GM19025 (cell line): Measurements from ENCODE around the gene ANKLE1.

ENCODE experiments used
- ATAC-seq: cut with Tn5 transposase; IDR thresholded peaks from one replicate; pipeline ENCODE4 v1.9.1; 2021; ENCODE audit warnings: mild to moderate bottlenecking, low read depth, moderate library complexity; ENCODE audit not compliant: unreplicated experiment

The ANKLE1 gene, protein sequence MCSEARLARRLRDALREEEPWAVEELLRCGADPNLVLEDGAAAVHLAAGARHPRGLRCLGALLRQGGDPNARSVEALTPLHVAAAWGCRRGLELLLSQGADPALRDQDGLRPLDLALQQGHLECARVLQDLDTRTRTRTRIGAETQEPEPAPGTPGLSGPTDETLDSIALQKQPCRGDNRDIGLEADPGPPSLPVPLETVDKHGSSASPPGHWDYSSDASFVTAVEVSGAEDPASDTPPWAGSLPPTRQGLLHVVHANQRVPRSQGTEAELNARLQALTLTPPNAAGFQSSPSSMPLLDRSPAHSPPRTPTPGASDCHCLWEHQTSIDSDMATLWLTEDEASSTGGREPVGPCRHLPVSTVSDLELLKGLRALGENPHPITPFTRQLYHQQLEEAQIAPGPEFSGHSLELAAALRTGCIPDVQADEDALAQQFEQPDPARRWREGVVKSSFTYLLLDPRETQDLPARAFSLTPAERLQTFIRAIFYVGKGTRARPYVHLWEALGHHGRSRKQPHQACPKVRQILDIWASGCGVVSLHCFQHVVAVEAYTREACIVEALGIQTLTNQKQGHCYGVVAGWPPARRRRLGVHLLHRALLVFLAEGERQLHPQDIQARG

DNA sequence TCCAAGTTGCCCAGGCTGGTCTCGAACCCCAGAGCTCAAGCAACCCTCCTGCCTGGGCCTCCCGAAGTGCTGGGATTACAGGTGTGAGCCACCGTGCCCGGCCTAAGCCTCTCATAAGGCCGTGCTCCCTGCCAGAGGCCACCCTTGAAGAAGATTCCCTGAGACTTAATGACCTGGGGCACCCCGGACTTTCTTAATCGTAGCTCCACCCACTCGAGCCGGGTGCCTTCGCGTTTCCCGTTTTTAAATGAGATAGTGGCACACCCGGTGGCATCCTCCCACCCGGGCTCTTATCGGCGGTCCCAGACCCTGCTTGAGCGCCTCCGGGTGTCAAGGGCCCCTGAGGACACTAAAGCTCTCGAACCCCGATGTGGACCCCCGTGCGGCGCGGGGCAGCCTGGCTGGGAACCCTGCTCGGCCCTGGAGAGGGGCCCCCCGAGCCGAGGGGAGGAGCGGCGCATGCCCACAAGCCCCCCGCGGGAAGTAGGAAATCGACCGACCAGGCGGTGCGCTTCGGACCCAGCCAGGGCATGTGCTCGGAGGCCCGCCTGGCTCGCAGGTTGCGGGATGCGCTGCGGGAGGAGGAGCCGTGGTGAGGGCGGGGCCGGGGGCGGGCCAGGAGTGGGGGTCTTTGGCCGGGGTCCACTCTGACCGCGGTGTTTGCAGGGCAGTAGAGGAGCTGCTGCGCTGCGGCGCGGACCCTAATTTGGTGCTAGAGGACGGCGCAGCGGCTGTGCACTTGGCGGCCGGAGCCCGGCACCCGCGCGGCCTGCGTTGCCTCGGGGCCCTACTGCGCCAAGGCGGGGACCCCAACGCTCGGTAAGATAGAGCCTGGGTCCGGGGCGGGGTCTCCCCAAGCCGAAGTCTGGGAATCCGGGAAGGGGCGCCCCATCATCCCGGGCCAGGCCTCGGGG lies at the start of gene ANKLE1:
Gene ANKLE1, plus strand, starts transcription at position 511 of the 914 bp plus-strand sequence. Its CDS starts 20 bp downstream, at position 531.
- ATAC-seq: no peak

DNA sequence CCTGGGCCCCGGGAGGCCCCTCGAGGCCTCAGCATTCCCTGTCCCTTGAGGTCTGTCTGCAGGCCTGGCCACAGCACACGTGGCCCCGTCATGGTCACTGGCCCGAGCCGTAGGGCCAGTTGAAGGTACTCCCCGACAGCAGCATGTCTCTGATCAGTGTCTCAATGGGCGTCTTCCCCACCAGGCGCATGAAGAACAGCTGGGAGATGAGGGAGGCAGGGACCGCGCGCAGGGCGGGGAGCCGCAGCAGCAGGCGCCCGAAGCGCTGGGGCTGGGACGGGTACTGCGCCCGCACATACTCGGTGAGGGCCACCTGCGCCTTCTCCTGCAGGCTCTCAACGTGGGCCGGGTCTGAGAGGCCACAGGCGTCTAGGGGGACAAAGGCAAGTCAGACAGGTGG lies 49.4 kb upstream of the ANKLE1 start:
- no peak for ATAC-seq

DNA sequence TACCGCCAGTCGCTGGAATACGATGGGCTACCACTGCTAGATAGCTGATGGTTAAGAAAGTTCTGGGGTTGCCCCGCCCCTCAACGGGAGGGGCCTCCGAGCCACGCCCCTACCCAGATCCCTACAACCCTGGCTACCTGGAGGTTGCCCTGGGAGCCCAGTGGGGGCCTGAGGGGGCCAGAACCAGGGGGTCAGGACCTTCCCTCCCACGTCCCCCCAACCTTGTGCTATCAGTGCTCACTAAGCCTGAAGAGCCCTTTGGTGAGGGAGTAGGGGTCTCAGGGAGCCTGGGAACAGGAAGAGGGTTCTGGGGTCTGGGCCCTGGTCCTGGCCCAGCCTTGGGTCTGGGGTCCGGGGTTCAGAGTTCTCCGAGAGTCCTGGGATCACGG lies 46.8 kb upstream of the ANKLE1 start:
- ATAC-seq: no peak

DNA sequence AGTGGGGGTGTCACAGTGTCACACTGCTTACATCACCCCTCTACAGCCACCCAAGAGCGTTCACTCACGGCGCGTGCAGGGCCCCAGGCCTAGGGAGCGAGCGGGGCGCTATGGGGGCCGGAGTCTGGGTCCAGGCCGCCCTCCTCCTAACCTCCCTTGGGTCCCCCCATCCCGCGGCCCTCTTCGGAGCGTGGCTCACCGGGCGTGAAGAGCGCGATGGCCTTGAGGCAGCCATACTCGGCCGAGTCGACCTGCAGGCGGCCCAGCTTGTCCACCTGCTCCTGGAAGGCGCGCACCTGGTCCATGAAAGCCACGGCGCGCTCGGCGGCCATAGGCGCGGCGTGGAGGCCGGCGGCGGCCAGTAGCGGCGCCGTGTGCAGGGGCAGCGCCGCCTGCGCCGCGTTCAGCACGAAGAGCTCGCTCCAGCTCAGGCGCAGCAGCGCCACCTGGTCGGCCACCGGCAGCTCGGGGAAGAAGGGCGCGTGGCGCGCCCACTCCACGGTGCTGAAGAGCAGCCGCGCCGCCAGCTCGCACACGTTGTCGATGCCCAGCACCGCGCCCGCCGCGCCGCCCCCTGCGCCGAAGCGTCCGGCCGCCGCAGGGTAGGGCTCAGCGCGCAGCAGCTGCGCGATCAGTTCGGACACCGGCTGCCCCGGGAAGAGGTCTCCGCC lies 46.3 kb upstream of the ANKLE1 start:
- ATAC-seq: no peak

DNA sequence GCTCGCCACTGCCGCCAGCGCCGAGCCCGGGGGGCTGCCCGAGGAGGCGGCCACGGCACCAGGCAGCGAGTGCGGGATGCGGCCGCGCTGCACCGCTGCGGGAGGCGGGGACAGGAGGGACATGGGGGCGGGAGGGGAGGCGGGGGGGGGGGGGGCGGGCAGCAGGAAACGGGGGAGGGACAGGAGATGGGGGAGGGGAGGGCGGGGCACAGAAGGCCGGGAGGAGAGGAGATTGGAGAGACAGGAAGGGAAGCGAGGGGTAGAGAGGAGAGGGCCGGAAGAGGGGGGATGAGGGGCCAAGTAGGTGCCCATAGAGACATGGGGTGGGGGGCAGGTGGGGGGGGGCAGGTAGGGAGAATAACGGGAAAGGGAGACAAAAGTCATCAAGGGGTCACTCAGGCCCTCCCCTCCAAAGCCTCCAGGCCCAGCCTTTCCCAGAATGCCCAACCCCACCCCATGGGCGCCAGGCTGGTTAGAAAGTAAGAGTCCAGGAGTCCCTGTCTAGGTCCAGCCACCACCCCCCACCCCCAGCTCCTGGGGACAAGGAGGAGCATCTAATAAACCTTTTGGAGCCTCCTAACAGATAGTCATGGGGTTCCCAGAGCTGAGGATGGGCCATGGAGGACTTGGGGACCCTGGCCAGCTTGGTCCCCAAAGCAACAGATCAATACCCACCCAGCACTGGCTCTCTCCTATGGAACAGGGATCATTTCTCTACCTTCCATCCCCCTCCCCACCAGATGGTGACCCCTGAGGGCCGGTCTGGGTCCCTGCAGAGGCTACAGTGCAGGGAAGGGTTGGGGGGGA lies 45.5 kb upstream of the ANKLE1 start:
- no peak for ATAC-seq

DNA sequence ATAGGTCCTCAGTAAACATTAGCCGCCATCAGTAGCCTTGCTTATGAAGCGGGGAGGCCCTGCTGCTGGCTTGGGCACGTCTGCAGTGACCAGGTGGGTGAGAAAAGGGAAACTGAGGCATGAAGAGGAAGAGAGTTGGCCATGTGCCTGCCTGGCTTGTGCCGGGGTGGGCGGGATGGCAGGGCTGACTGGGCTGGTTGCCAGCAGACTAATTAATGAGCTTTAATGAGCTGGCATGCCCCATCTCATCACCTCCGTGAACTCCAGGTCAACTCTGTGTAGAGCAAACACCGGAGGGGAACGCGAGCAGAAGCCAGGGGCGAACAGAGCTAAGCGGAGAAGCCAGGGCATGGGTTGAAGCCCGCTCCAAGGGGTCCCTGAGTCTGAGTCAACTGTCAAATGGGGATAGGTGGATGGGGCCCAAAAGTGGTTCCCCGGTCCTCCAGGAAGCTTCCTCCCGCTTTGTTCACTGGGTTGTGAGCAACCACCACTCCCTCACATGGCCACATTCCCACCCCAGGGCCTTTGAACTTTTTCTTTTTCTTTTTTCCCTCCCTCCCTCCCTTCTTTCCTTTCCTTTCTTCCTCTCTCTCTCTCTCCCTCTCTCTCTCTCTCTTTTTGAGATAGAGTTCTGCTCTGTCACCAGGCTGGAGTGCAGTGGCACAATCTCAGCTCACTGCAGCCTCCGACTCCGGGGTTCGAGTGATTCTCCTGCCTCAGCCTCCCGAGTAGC lies 44.7 kb upstream of the ANKLE1 start:
- ATAC-seq: no peak

DNA sequence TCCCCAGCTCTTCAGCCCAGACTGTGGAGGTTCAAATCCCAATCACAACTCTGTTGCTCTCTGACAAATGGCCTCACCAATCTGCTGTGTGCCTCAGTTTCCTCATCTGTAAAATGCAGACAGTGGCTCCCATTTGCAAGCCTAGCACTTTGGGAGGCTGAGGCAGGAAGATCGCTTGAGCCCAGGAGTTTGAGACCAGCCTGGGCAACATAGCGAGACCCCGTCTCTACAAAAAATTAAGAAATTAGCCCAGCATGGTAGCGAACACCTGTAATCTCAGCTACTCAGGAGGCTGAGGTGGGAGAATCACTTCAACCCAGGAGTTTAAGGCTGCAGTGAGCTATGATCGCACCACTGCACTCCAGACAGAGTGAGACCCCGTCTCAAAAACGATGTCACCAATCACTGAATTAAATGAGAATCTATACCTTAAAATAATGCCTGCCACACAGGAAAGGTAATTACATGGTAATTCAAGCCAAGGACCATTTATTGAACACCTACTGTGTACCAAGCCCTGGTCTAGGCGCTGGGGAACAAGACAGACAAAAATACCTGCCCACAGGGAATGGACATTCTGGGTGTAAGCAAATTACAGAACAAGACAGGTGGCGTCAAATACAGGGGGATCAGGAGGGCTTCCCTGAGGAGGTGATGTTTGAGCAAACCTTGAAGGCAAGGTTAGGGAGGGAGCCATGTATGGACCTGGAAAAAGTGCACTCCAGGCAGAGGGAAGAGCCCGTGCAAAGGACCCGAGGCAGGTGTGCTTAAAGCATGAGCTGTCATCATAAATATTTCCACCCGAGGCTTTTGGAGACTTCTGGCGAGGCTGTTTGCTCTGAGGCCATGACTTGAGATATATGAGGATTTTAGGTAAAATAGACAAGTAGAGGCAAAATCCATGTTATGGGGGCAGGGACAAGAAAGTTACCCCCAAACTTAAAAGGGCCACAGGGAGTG lies 43.7 kb upstream of the ANKLE1 start:
- ATAC-seq: no peak

DNA sequence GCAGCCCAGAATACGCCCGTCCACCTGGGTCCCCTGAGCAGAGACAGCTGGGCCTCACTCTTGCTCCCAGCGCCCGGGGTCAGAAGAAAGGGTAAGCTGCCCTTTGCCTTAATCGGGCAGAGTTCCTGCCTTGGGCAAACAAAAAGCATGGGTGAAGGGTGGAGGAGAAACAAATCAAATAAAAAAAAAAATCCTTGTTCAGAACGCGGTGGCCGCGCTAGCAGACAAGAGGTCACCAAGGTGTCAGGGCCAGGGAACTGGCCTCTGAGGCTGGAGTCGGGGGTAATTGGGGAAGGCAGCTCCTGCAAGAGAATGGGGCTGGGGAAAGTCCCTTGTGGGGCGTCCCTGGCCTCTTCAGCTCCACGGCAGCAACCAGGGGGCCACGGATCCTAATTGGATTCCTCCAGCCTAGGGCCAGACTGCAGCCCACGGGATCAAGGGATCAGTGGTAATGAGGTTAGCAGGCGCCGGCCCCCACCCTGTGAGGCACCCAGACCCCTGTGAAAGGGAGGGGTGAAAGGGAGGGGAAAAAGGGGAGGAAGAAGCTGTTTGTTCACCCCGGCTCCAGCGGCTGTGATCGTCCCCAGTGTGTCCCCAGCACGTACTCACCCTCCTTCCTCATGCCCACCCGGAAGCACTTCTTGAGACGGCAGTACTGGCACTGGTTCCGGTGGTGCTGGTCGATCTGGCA lies 41.5 kb upstream of the ANKLE1 start:
- no peak for ATAC-seq

DNA sequence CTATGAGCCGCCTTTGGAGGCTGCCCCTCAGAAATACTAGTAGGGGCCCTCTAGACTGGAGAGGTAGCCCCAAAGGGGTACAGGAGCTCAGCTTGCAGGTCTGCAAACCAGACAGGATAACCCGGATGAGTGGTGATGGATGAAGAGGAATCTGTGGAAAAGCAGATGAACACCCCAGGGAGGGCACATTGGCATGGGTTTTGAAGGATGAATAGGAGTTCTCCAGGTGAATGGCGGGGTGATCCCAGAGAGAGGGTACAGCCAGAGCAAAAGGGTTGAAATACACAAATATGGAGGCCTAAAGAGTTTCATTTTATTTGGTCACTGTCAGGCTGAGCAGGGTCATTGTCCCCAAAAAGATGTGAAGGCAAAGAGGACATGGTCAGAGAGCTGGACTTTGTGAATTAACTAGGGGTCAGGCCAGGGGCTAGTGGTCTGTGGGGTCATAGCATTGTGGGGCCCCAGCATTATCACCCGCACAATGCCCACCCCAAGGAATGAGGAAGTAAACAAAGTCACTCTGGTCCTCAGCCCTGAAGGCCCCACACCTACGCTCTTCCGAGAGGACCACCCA lies 40.8 kb upstream of the ANKLE1 start:
- no peak for ATAC-seq

DNA sequence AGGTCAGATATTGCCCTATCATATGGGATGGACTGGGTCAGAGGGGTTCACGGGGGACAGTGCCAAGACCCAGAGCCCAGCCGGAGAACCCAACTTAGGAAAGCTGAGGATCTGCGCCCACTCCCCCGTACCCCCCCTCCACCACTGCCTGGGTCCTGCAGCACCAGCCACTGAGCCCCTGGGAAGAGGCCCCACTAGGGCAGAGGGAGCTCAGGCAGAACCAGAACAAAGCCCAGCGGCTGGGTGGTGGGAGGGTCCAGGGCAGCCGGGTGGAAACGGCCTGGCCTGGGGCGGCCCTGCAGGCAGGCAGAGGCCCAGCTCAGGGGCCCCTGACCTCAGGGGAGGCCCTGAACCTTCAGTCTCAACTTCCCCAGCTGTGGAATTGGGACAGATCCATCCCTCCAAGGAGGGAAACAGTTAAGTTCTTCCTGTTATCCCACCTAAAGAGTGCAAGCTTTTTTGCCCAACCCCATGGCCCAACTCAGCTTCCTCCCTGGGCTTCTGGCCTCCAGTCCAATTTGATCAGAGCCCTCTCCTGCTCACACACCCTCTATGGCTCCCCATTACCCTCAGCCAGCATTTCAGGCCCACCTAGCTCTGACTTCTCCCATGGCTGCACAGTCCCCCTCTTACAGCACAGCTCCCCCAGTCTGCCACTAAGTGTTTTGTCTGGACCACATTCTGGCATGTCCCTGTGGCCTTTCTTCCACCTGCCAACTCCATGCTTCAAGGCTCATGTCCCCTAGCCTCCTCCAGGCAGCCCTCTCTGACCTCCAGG lies 39.1 kb upstream of the ANKLE1 start:
- no peak for ATAC-seq

DNA sequence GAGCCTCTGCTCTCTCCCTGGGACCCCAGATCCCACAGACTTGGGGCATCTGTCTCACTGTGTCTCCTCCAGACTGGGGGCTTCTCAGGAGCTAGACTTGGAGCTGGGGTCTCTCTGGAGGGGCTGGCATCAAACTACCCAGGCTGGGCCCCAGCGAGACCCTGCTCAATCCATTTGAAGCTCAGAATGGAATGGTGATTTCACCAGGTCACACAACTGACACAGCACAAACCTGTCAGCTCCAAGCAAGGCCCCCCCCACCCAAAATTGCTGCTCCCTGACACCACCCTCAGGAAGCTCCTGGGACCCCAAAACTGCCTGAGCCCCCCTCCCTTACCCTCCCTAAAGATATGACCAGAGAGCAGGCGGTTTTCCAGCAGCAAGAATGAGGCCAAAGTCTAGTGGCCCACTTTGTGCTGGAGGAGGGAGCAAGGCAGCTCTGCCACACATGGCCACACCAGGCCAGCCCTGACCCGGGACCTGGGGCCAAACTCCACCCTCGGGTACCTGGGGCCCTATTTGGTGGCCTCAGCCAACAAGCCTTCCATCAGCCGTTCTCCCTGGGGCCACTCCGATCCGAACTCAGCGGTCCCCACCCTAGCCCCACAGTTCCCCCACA lies 38.4 kb upstream of the ANKLE1 start:
- no peak for ATAC-seq

DNA sequence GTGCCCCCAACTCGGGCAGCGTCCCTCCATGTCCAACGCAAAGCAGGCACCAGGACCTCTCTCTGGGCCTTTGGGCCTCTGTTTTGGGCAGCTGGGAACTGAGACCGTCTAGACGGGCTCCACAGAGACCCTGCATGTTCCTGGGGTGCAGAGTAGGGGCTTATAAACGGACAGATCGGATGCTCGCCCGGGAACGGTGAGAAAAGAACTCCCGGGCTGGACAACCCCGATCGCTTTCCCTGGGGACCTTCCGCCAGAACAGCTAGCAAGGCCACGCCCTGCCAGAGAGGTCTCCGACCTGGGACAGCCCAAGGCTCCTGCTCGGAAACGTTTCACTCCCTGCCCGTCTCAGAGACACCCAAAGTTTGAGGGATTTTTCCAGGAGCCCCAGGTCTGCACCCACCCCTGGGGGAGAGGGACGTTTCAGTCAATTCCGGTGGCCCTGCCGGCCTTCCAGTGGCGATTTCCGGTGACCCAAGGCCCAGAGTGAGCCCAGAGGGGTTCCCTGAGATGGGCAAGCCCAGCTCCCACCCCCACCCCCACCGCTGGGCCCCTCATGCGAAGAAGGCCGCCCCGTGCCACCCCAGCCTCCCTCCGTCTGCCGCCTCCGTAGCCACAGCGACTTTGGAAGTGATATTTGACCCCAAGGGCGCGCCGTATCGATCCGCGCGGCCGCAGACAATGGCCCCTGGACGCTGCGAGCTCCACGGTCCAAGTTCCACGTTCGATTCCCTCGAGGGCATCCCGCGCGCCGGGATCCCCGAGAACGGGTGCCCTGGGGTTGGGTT lies 37.7 kb upstream of the ANKLE1 start:
- no peak for ATAC-seq

DNA sequence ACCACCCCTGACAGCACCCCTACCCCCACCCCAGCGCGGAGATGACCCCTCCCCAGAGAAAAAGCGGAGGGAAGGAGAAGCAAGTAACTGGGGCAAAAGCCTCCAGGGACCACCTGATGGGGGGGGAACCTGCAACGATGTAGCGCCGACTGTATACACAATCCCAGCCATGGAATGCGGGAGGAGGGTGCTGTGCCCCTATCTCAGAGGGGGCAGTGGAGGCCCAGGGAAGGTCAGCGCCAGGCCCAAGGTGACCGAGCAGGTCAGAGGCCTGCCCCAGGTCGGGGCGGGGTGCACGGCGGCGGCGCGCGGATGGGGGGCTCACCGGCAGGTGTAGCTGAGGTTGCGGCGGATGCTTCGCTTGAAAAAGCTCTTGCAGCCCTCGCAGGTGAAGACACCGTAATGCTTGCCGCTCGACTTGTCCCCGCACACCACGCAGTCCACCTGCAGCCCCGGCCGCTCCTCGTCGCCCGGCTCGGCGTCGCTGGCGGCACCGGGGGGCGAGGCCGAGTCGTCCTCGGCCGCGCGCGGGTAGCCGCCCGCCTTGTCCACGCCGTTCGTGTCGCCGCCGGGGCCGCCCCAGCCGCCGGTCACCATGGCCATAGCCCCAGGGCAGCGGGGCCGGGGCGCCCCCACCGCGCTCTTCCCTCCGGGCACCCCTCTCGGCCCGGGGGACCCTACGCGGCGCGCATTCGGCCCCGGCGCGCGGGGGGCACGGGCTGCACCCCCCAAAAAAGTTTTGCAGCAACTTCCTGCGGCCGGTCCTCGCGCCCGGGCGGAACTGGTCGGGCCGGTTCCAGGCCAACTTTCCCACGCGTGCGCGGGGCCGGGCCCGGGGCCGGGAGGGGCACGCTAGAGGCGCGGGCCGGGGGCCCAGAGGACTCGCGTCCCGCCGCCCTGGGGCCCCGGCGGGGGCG lies 36.8 kb upstream of the ANKLE1 start:
- ATAC-seq: peak; percentile 33

DNA sequence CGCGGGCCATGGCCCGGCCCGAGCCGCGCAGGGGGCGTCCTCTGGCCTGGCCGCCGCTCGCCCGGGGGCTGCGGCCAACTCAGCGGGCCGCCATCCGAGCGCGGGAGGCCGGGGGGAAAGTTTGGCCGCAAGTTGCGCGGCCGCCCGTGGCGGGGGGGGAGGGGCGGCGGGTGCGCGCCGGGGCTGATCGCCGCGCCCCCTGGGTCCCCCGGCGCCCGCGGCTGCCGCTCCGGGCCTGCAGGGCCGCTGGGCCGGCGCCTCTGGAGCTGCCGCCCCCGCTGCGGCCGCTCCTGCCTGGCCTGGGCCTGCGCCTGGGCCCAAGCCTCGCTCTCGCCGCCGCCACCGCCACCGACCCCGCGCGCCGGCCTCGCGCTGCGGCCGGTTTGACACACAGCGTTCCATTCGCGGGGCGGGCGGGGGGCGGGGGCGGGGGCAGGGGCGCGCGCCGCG lies 36.1 kb upstream of the ANKLE1 start, which contains the start of gene NR2F6:
Gene NR2F6, minus strand, starts transcription at position 385 of the 450 bp plus-strand sequence. CDS start 699 bp downstream, outside the sequence.
- ATAC-seq: no peak
